Breast epithelium (tissue), 4 donors: Measurements from ENCODE around the gene AP5M1. TPM values are rescaled to one million over a fixed set of nuclear protein-coding genes. Genes with fewer than 3 reads are reported as not detected.

Experiments
- DNase-seq, 2 donors: peaks; one replicate each; pipeline ENCODE4 v3.0.0-alpha.2; 2019; ENCODE audit warnings: low spot score in 2 of 2
- H3K27ac ChIP-seq, 2 donors: fragments of 200-600 bp; sonication (generic) in 1 of 2; one replicate each; pipeline ENCODE4 v1.5.1; 2016 to 2019; ENCODE audit warnings: mild to moderate bottlenecking in 1 of 2
- H3K27me3 ChIP-seq, 2 donors: fragments of 200-600 bp; sonication (generic) in 1 of 2; one replicate each; pipeline versions ENCODE4 v1.5.1 to v1.6.0; 2017 to 2019; ENCODE audit warnings: control low read depth in 1 of 2, mild to moderate bottlenecking in 1 of 2
- H3K36me3 ChIP-seq: fragments of 200-600 bp; one replicate; pipeline ENCODE4 v1.5.1; 2019
- H3K4me1 ChIP-seq, 2 donors: fragments of 200-600 bp; sonication (generic); one replicate each; pipeline ENCODE4 v1.5.1; 2016 to 2019; ENCODE audit warnings: control low read depth in 1 of 2
- H3K4me3 ChIP-seq, 3 donors: fragments of 200-600 bp; sonication (generic); 1 replicate in 2 of 3; 2 replicates in 1 of 3; pipeline ENCODE4 v1.5.1; 2016 to 2019; ENCODE audit warnings: mild to moderate bottlenecking in 3 of 3, moderate library complexity in 2 of 3
- H3K9me3 ChIP-seq, 2 donors: fragments of 200-600 bp; sonication (generic) in 1 of 2; one replicate each; pipeline ENCODE4 v1.5.1; 2016 to 2019; ENCODE audit warnings: control low read depth in 1 of 2
- POLR2A ChIP-seq: fragments of 450-650 bp; IDR thresholded peaks from one replicate; pipeline ENCODE4 v1.6.1; 2016; ENCODE audit warnings: antibody characterized with exemption, mild to moderate bottlenecking, moderate library complexity
- POLR2AphosphoS5 ChIP-seq, 3 donors: sonication (generic); formaldehyde crosslinking; IDR thresholded peaks; one replicate each; pipeline ENCODE4 v1.6.1; 2017; ENCODE audit warnings: antibody characterized with exemption in 3 of 3
- intact Hi-C: fragments of 100-400 bp; cut with DNase I; formaldehyde crosslinking; loops from one replicate; pipeline ENCODE4 v1.15.1; 2023; ENCODE audit warnings: low total_unique reads
- total RNA-seq, 3 donors: library from RNA; depleted of rRNA; stranded (reverse); fragments of >200 nt; gene quantifications; one replicate each; pipeline ENCODE4 v1.1.0, GENCODE V29; 2016
- TF ChIP-seq, protein P1 (sequence below), 3 donors: fragments of 450-650 bp; IDR thresholded peaks; one replicate each; pipeline ENCODE4 v1.5.1; 2016 to 2017; ENCODE audit warnings: antibody characterized with exemption in 3 of 3, mild to moderate bottlenecking in 3 of 3, moderate library complexity in 3 of 3

The AP5M1 gene
- total RNA-seq, 3 donors from 2014 or later: 24.6 to 33.5 (median 25.6) TPM

DNA sequence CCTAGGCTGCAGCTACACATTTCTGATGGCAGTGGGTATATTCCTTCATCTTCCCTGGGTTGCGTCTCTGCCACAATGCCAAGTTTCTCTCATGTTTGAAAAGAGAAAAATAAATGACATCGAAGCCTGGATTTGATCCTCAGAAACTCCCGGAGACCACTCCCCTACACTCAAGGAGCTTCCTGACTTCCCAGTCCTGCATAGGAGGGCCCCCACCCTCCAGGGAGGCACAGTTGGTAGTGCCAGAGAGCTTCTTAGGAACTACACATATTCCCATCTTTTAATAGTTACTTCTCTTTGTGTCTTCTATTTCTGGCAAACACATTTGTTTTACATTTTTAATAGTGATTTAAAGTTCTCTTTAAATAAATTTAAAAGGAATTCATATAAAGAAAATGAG, 30.7 kb downstream of the AP5M1 start:
- no peaks in the 10 kb centered on the region for H3K9me3 ChIP-seq
- no peak overlapping the region for H3K4me3 ChIP-seq
- TF ChIP-seq POLR2AphosphoS5 (IDR thresholded peaks at IDR 0.05) (no peak), POLR2A (no peak)
- TF ChIP-seq, protein P1, sequence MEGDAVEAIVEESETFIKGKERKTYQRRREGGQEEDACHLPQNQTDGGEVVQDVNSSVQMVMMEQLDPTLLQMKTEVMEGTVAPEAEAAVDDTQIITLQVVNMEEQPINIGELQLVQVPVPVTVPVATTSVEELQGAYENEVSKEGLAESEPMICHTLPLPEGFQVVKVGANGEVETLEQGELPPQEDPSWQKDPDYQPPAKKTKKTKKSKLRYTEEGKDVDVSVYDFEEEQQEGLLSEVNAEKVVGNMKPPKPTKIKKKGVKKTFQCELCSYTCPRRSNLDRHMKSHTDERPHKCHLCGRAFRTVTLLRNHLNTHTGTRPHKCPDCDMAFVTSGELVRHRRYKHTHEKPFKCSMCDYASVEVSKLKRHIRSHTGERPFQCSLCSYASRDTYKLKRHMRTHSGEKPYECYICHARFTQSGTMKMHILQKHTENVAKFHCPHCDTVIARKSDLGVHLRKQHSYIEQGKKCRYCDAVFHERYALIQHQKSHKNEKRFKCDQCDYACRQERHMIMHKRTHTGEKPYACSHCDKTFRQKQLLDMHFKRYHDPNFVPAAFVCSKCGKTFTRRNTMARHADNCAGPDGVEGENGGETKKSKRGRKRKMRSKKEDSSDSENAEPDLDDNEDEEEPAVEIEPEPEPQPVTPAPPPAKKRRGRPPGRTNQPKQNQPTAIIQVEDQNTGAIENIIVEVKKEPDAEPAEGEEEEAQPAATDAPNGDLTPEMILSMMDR (IDR thresholded peaks at IDR 0.05): no peak
- intact Hi-C loops: no loop called here
- H3K27ac ChIP-seq: no peak overlapping the region
- H3K27me3 ChIP-seq: peaks cover 0 to 4% of the 10 kb centered on the region in 2 donors
- no peak for DNase-seq
- H3K4me1 ChIP-seq: no peaks in the 10 kb centered on the region
- no peaks in the 10 kb centered on the region for H3K36me3 ChIP-seq

DNA sequence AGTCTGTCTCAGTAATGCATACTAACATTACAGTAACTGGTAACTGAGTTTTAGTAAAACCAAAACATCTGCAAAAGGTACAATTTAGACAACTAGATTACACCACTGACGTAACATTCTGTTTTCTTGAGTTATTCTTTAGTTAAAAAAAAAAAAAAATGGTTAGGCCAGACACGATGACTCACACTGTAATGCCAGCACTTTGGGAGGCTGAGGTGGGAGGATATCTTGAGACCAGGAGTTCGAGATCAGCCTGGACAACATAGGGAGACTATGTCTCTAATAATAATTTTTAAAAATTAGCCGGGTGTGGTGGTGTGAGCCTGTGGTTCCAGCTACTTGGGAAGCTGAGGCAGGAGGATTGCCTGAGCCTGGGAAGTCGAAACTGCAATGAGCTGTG, 34.1 kb downstream of the AP5M1 start:
- no peak overlapping the region for H3K4me3 ChIP-seq
- H3K36me3 ChIP-seq: no peaks in the 10 kb centered on the region
- no peaks in the 10 kb centered on the region for H3K4me1 ChIP-seq
- no peaks in the 10 kb centered on the region for H3K9me3 ChIP-seq
- no peak overlapping the region for H3K27ac ChIP-seq
- no peak for DNase-seq
- intact Hi-C loops: no loop called here
- TF ChIP-seq POLR2A (no peak), POLR2AphosphoS5 (IDR thresholded peaks at IDR 0.05) (no peak)
- TF ChIP-seq, protein P1 (IDR thresholded peaks at IDR 0.05): no peak
- peaks cover 0 to 4% of the 10 kb centered on the region in 2 donors for H3K27me3 ChIP-seq

DNA sequence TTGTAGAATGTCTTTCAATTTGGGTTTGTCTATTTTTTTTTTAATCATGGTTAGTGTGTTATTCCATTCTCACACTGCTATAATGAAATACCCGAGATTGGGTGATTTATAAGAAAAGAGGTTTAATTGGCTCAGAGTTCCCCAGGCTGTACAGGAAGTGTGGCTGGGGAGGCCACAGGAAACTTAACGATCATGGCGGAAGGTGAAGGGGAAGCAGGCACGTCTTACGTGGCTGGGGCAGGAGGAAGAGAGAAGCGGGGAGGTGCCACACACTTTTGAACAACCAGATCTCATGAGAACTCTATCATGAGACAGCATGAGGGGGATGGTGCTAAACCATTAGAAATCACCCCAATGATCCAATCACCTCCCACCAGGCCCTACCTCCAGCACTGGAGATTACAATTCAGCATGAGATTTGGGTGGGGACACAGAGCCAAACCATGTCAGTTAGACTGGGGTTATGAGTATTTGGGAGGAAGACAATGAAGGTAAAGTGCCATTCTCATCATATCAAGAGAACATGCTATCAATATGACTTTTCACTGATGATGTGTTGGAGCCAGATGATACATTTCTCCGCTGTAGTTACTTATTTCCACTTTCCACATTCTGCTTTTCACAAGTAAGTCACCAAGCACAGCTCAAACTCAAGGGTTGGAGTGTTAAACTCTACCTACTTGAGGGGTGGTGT, 45.8 kb downstream of the AP5M1 start:
- Histone ChIP-seq H3K4me3 (no peak overlapping the region), H3K9me3 (no peaks in the 10 kb centered on the region), H3K36me3 (no peaks in the 10 kb centered on the region), H3K27me3 (peaks cover 0 to 3% of the 10 kb centered on the region in 2 donors), H3K4me1 (no peaks in the 10 kb centered on the region), H3K27ac (no peak overlapping the region)
- no peak for TF ChIP-seq POLR2A
- no peak for TF ChIP-seq POLR2AphosphoS5 (IDR thresholded peaks at IDR 0.05)
- TF ChIP-seq, protein P1 (IDR thresholded peaks at IDR 0.05): no peak
- DNase-seq: no peak
- intact Hi-C loops: loop anchor here (10.0 kb wide), 1 partner anchor 820 kb away; no protein-coding TSS in a partner anchor

DNA sequence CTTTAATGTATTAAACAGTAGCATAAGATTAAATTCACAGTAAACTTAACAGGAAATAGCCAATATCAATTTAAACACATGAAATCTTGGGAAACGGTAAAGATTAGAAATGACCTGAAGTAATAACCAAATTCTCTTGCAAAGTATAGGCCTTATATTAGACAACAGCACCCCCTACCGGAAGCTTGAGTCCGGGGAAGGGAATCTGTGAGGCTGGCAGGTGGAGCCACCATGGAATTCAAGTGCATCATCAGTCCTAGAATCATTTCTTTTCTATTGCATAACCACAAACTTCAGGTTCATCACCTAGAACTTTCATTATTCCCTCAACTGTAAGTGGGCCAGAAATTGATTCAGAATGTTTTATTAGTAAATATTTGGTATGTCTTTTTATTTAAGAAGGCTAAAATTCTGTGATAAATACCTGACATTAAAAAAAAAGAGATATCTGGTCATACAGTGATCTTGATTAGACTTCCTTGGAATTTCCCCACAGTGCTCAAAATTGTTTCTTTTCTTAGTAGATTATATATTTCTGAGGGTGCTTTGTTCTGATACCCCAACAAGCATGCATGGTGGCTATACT, 48.6 kb downstream of the AP5M1 start:
- TF ChIP-seq, protein P1 (IDR thresholded peaks at IDR 0.05): peak; percentile 59 to 65 (median 63)
- TF ChIP-seq POLR2AphosphoS5 (IDR thresholded peaks at IDR 0.05): no peak
- peaks cover 0 to 3% of the 10 kb centered on the region in 2 donors for H3K27me3 ChIP-seq
- DNase-seq: peak; percentile 45 to 57
- intact Hi-C loops: loop anchor here (10.0 kb wide), 1 partner anchor 823 kb away; no protein-coding TSS in a partner anchor
- H3K36me3 ChIP-seq: no peaks in the 10 kb centered on the region
- no peaks in the 10 kb centered on the region for H3K4me1 ChIP-seq
- H3K27ac ChIP-seq: no peak overlapping the region
- no peaks in the 10 kb centered on the region for H3K9me3 ChIP-seq
- H3K4me3 ChIP-seq: no peak overlapping the region

DNA sequence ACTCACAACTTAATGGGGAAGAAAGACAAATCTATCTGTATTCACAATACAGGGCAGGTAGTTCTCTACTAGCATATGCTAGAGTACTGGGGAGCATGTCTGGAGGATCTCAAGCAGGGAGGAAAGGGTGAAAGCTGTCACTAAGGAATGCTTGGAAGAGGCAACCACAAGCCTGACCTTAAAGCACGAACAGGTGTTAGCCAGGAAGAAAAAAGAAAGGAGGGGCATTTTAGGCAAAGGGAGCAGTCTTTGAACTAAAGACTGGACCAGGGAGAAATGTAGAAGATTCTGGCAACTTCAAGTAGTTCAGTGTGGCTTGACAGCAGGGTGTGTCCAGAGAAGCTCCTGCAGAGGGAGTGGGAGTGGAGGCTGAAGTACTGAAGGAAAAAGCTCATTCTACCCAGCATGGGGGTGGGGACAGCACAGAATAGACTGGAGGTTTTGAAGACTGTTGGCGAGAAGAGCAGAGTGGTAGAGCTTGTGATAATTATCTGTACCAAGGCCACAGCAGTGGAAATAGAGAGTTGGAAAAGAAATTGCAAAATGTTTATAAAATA, 50.9 kb downstream of the AP5M1 start:
- no peaks in the 10 kb centered on the region for H3K4me1 ChIP-seq
- H3K36me3 ChIP-seq: no peaks in the 10 kb centered on the region
- peaks cover 0 to 3% of the 10 kb centered on the region in 2 donors for H3K27me3 ChIP-seq
- no peak for DNase-seq
- TF ChIP-seq POLR2A (no peak), POLR2AphosphoS5 (IDR thresholded peaks at IDR 0.05) (no peak)
- TF ChIP-seq, protein P1 (IDR thresholded peaks at IDR 0.05): no peak
- no peak overlapping the region for H3K27ac ChIP-seq
- no peak overlapping the region for H3K4me3 ChIP-seq
- no peaks in the 10 kb centered on the region for H3K9me3 ChIP-seq
- intact Hi-C loops: loop anchor here (10.0 kb wide), 1 partner anchor 825 kb away; no protein-coding TSS in a partner anchor
